Endodermal cell (in vitro differentiated cells): Measurements from ENCODE around the gene OR2D3. TPM values are rescaled to one million over a fixed set of nuclear protein-coding genes. Genes with fewer than 3 reads are reported as not detected.
"Not testable (repeated sequence)": the region's sequence is repeated elsewhere in the genome, so short reads cannot be mapped to it uniquely, and the experiment has no call there.

Experiments
- DNase-seq: peaks from one replicate; pipeline ENCODE4 v3.0.0-alpha.2; 2017
- H3K27ac ChIP-seq: 2 replicates; pipeline ENCODE4 v1.5.1; 2013; ENCODE audit warnings: mild to moderate bottlenecking, low read depth, low read length, moderate library complexity
- H3K27me3 ChIP-seq: 2 replicates; pipeline ENCODE4 v1.6.1; 2013; ENCODE audit warnings: mild to moderate bottlenecking, low read length, moderate library complexity; ENCODE audit not compliant: insufficient read depth, control insufficient read depth, poor library complexity, severe bottlenecking
- H3K36me3 ChIP-seq: 2 replicates; pipeline ENCODE4 v1.7.0; 2013; ENCODE audit warnings: mild to moderate bottlenecking, low read length, moderate library complexity; ENCODE audit not compliant: control insufficient read depth, insufficient read depth
- H3K4me1 ChIP-seq: one replicate; pipeline ENCODE4 v1.7.0; 2013; ENCODE audit warnings: low read length; ENCODE audit not compliant: control insufficient read depth, insufficient read depth
- H3K4me3 ChIP-seq: 2 replicates; pipeline ENCODE4 v1.5.1; 2013; ENCODE audit warnings: mild to moderate bottlenecking, low read length, moderate library complexity
- H3K9ac ChIP-seq: 2 replicates; pipeline ENCODE4 v1.6.1; 2013; ENCODE audit warnings: mild to moderate bottlenecking, low read length, moderate library complexity; ENCODE audit not compliant: poor library complexity, severe bottlenecking; ENCODE audit errors: extremely low read depth
- H3K9me3 ChIP-seq: 2 replicates; pipeline ENCODE4 v1.6.1; 2013; ENCODE audit warnings: mild to moderate bottlenecking, low read length, moderate library complexity; ENCODE audit not compliant: control insufficient read depth
- H3K27ac Mint-ChIP-seq: 2 replicates; pipeline ENCODE4 v1.8.0; 2020; ENCODE audit warnings: mixed read lengths
- H3K27me3 Mint-ChIP-seq: 2 replicates; pipeline ENCODE4 v1.8.0; 2021; ENCODE audit warnings: mild to moderate bottlenecking, mixed read lengths; ENCODE audit not compliant: insufficient read depth
- H3K36me3 Mint-ChIP-seq: 2 replicates; pipeline ENCODE4 v1.8.0; 2020; ENCODE audit warnings: low read depth, mixed read lengths
- H3K4me1 Mint-ChIP-seq: 2 replicates; pipeline ENCODE4 v1.8.0; 2020; ENCODE audit warnings: mixed read lengths
- H3K4me3 Mint-ChIP-seq: 2 replicates; pipeline ENCODE4 v1.8.0; 2020; ENCODE audit warnings: mild to moderate bottlenecking, moderate library complexity, mixed read lengths
- H3K9me3 Mint-ChIP-seq: 2 replicates; pipeline ENCODE4 v1.8.0; 2020; ENCODE audit warnings: mild to moderate bottlenecking, mixed read lengths
- WGBS, 2 experiments: methylation state at CpG; one replicate each; pipeline versions ENCODE4 v1.1.5 to v1.1.7; 2013; ENCODE audit warnings: missing lambda C conversion rate in 2 of 2, mixed read lengths in 1 of 2; ENCODE audit not compliant: insufficient coverage in 1 of 2, insufficient read length in 1 of 2; 5-methylcytosine and 5-hydroxymethylcytosine counted together
- total RNA-seq, 2 donors: library from RNA; stranded (reverse); fragmentation: NEBNext Ultra II Directional in 1 of 2; extraction: Animal tissue kit (Norgen Biotek cat#: 25700) in 1 of 2; gene quantifications; 2 replicates in 1 of 2; 3 replicates in 1 of 2; pipeline ENCODE4 v1.2.1, GENCODE V29; 2021
- TF ChIP-seq, protein P1 (sequence below): fragments of 200-600 bp; sonication (generic); conservative IDR thresholded peaks from 2 replicates; pipeline ENCODE4 v1.5.0; 2021; ENCODE audit warnings: antibody characterized with exemption, mild to moderate bottlenecking

The OR2D3 gene
- total RNA-seq, 2 donors from 2014 or later: not detected

DNA sequence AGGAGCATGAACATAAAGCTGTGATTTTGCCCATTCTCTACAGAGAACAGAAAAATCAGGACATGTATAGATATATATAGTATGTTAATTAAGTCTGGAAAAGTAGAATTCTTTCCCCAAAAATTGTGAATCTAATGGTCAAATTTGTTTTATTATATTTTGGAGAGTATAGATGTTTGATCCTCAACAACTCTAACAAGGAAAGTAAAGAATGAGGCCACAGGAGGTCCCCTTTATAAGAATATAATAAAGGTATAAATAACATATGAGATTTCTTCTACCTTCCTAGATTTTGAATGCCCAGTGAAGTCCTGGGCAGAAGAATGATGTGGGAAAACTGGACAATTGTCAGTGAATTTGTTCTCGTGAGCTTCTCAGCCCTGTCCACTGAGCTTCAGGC lies 44.5 kb upstream of the OR2D3 start, which contains the start of gene OR10A4:
OR10A4 (plus strand) TSS at position 301 of the 400 bp plus-strand sequence; CDS start at position 324, 23 bp downstream.
- 82 to 86% methylated on average over 1 of the region's 1 CpG for WGBS, 2 experiments
- Histone ChIP-seq H3K27ac (no peak within 1 kb of the TSS), H3K4me3 (no peak within 1 kb of the TSS), H3K9ac (no peak within 1 kb of the TSS), H3K4me1 (no peaks in the 10 kb centered on the region), H3K9me3 (no peaks in the 10 kb centered on the region), H3K36me3 (no peaks in the 10 kb centered on the region), H3K27me3 (no peaks in the 10 kb centered on the region)
- Mint-ChIP-seq H3K4me1 (no peaks in the 10 kb centered on the region), H3K4me3 (no peak within 1 kb of the TSS), H3K27me3 (no peaks in the 10 kb centered on the region), H3K9me3 (peaks cover 1% of the 10 kb centered on the region), H3K27ac (no peak within 1 kb of the TSS), H3K36me3 (no peaks in the 10 kb centered on the region)
- DNase-seq: no peak
- TF ChIP-seq, protein P1, sequence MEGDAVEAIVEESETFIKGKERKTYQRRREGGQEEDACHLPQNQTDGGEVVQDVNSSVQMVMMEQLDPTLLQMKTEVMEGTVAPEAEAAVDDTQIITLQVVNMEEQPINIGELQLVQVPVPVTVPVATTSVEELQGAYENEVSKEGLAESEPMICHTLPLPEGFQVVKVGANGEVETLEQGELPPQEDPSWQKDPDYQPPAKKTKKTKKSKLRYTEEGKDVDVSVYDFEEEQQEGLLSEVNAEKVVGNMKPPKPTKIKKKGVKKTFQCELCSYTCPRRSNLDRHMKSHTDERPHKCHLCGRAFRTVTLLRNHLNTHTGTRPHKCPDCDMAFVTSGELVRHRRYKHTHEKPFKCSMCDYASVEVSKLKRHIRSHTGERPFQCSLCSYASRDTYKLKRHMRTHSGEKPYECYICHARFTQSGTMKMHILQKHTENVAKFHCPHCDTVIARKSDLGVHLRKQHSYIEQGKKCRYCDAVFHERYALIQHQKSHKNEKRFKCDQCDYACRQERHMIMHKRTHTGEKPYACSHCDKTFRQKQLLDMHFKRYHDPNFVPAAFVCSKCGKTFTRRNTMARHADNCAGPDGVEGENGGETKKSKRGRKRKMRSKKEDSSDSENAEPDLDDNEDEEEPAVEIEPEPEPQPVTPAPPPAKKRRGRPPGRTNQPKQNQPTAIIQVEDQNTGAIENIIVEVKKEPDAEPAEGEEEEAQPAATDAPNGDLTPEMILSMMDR: no peak

DNA sequence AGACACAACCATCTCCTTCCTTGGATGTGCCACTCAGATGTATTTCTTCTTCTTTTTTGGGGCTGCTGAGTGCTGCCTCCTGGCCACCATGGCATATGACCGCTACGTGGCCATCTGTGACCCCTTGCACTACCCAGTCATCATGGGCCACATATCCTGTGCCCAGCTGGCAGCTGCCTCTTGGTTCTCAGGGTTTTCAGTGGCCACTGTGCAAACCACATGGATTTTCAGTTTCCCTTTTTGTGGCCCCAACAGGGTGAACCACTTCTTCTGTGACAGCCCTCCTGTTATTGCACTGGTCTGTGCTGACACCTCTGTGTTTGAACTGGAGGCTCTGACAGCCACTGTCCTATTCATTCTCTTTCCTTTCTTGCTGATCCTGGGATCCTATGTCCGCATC lies 43.9 kb upstream of the OR2D3 start:
- Histone ChIP-seq H3K9me3 (no peaks in the 10 kb centered on the region), H3K27ac (no peak overlapping the region), H3K27me3 (no peaks in the 10 kb centered on the region), H3K4me1 (no peaks in the 10 kb centered on the region), H3K9ac (no peak overlapping the region), H3K36me3 (no peaks in the 10 kb centered on the region), H3K4me3 (no peak overlapping the region)
- WGBS, 2 experiments: 84 to 92% methylated on average over 2 to 3 of the region's 3 CpGs
- Mint-ChIP-seq H3K27me3 (no peaks in the 10 kb centered on the region), H3K27ac (no peak overlapping the region), H3K4me1 (no peaks in the 10 kb centered on the region), H3K36me3 (no peaks in the 10 kb centered on the region), H3K4me3 (no peak overlapping the region), H3K9me3 (peaks cover 1% of the 10 kb centered on the region)
- TF ChIP-seq, protein P1: no peak
- no peak for DNase-seq

DNA sequence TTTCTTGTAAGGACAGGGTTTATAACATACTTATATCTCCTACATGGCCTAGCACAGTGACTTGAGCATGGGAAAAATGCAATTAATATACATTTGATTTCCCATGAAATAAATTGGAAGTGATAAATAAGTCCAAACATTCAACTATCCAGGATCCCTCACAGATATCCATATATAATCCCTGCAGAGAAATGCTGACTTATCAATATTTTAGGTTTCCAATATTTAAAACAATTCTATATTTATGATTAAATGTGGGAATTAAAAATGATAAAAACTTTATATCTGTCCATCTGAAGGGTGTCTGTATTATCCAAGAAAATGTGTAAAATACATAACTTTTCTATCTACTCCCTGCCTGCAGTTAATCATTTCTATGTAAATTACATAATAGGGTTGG lies 38.1 kb upstream of the OR2D3 start:
- no peak for DNase-seq
- H3K27me3 Mint-ChIP-seq: no peaks in the 10 kb centered on the region

DNA sequence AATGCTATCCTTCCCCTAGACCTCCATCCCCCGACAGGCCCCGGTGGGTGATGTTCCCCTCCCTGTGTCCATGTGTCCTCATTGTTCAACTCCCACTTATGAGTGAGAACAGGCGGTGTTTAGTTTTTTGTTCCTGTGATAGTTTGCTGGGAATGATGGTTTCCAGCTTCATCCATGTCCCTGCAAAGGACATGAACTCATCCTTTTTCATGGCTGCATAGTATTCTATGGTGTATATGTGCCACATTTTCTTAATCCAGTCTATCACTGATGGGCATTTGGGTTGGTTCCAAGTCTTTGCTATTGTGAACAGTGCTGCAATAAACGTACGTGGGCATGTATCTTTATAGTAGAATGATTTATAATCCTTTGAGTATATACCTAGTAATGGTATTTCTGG lies 33.1 kb upstream of the OR2D3 start:
- H3K4me3 Mint-ChIP-seq, H3K27me3 ChIP-seq, H3K9me3 Mint-ChIP-seq, DNase-seq, H3K27me3 Mint-ChIP-seq, H3K36me3 ChIP-seq, H3K36me3 Mint-ChIP-seq, H3K9ac ChIP-seq, H3K27ac Mint-ChIP-seq, H3K9me3 ChIP-seq, H3K27ac ChIP-seq, H3K4me1 ChIP-seq, H3K4me3 ChIP-seq, H3K4me1 Mint-ChIP-seq: not testable (repeated sequence)
- 83 to 94% methylated on average over 2 to 5 of the region's 5 CpGs for WGBS, 2 experiments

More for the DNA sequence above, 38.1 kb upstream of the OR2D3 start:
- H3K27ac ChIP-seq: no peak overlapping the region
- H3K9me3 ChIP-seq: no peaks in the 10 kb centered on the region
- no peak overlapping the region for H3K9ac ChIP-seq
- TF ChIP-seq, protein P1: no peak
- H3K9me3 Mint-ChIP-seq: no peaks in the 10 kb centered on the region
- no peaks in the 10 kb centered on the region for H3K4me1 Mint-ChIP-seq
- H3K4me1 ChIP-seq: no peaks in the 10 kb centered on the region
- no peak overlapping the region for H3K27ac Mint-ChIP-seq
- H3K36me3 Mint-ChIP-seq: no peaks in the 10 kb centered on the region
- no peaks in the 10 kb centered on the region for H3K27me3 ChIP-seq
- H3K36me3 ChIP-seq: no peaks in the 10 kb centered on the region
- no peak overlapping the region for H3K4me3 Mint-ChIP-seq
- H3K4me3 ChIP-seq: no peak overlapping the region
